ENCODE measurements around the gene UGT1A9. TPM values are rescaled to one million over a fixed set of nuclear protein-coding genes. Genes with fewer than 3 reads are reported as not detected.
"Not testable (repeated sequence)": the region's sequence is repeated elsewhere in the genome, so short reads cannot be mapped to it uniquely, and the experiment has no call there.

Gene UGT1A9
- total RNA-seq, 1 experiment from 2014 or later, result not detected

DNA sequence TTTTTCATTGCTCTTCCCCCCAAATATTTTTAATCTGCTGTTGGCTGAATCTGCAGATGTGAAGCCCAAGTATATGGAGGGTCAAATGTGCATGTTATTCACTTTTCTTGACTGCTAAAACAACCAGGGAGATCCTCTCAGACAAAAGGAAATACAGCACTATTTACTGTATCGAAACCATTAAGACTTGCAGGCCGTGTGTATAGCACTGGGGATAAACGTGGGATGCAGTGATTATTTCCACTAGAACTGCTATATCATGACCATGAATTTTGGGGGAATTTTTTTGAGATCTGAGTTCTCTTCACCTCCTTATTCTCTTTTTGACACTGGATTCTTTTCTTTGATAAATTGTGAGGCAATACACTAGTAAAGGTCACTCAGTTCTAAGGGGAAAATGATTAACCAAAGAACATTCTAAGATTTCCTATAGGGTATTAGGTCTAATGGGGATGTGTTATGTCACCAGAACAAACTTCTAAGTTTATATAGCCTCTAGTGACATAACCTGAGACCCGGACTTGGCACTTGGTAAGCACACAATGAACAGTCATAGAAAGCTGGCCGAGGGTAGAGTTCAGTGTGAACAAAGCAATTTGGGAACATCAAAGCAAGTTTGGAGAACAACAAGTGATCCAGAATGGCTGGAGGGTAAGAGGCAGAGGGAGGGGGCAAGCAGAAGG, 73.5 kb downstream of the UGT1A9 start:
- H4K5ac ChIP-seq (ENCODE audit: insufficient read length, low read depth, low read length), result no peak overlapping the region
- H3K23ac ChIP-seq (ENCODE audit: insufficient read length, low read depth, low read length), result no peak overlapping the region
- H3K27ac Mint-ChIP-seq, result no peak overlapping the region
- no peak for DNase-seq
- H3K14ac ChIP-seq (ENCODE audit: insufficient read depth, low read length), result no peak overlapping the region
- no peaks in the 10 kb centered on the region for H3K79me2 ChIP-seq (ENCODE audit: insufficient read depth, low read length)
- H3K4ac ChIP-seq (ENCODE audit: low read depth, low read length), result no peak overlapping the region
- no peak overlapping the region for H2AFZ ChIP-seq (ENCODE audit: low read length)
- no peak overlapping the region for H3K9ac ChIP-seq (ENCODE audit: extremely low read depth, insufficient read length, low read length)
- H3K27ac ChIP-seq (ENCODE audit: insufficient read length, low read depth, low read length), result no peak overlapping the region
- H4K20me1 ChIP-seq (ENCODE audit: control insufficient read depth, insufficient read depth, insufficient read length), result no peaks in the 10 kb centered on the region
- H3K9me3 ChIP-seq (ENCODE audit: control insufficient read depth, low read depth, low read length), result no peaks in the 10 kb centered on the region
- H2BK5ac ChIP-seq (ENCODE audit: insufficient read length, low read length), result no peak overlapping the region
- H2BK20ac ChIP-seq (ENCODE audit: low read depth, low read length, poor library complexity, severe bottlenecking), result no peak overlapping the region
- H3K56ac ChIP-seq (ENCODE audit: insufficient read length, low read depth, low read length), result no peak overlapping the region
- peaks cover 9% of the 10 kb centered on the region for H3K27me3 Mint-ChIP-seq (ENCODE audit: low read depth)
- no peak overlapping the region for H3K4me2 ChIP-seq (ENCODE audit: insufficient read depth, insufficient read length, low read length)
- H3K36me3 Mint-ChIP-seq (ENCODE audit: insufficient read depth in 1 of 3, low read depth in 3 of 3), result peaks cover 6 to 7% (median 6%) of the 10 kb centered on the region in 3 experiments; a peak in 5 of 7 replicates
- H2BK120ac ChIP-seq (ENCODE audit: low read depth, low read length, poor library complexity, severe bottlenecking), result no peak overlapping the region
- H3K79me1 ChIP-seq (ENCODE audit: insufficient read depth, low read depth, low read length, poor library complexity, severe bottlenecking), result no peaks in the 10 kb centered on the region
- H4K8ac ChIP-seq (replicated peaks; ENCODE audit: insufficient read length, low read depth, low read length), result no peak overlapping the region
- H2BK12ac ChIP-seq (ENCODE audit: insufficient read length, low read depth, low read length), result no peak overlapping the region
- TF ChIP-seq, protein P1, sequence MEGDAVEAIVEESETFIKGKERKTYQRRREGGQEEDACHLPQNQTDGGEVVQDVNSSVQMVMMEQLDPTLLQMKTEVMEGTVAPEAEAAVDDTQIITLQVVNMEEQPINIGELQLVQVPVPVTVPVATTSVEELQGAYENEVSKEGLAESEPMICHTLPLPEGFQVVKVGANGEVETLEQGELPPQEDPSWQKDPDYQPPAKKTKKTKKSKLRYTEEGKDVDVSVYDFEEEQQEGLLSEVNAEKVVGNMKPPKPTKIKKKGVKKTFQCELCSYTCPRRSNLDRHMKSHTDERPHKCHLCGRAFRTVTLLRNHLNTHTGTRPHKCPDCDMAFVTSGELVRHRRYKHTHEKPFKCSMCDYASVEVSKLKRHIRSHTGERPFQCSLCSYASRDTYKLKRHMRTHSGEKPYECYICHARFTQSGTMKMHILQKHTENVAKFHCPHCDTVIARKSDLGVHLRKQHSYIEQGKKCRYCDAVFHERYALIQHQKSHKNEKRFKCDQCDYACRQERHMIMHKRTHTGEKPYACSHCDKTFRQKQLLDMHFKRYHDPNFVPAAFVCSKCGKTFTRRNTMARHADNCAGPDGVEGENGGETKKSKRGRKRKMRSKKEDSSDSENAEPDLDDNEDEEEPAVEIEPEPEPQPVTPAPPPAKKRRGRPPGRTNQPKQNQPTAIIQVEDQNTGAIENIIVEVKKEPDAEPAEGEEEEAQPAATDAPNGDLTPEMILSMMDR (conservative IDR thresholded peaks at IDR 0.05), result no peak
- no peak overlapping the region for H3K4me3 Mint-ChIP-seq
- no peak overlapping the region for H3T11ph ChIP-seq (ENCODE audit: low read length)
- no peaks in the 10 kb centered on the region for H3K4me1 ChIP-seq (ENCODE audit: insufficient read depth, low read length)
- no peak overlapping the region for H2AK5ac ChIP-seq (ENCODE audit: insufficient read length, low read length)
- H4K91ac ChIP-seq (ENCODE audit: insufficient read length, low read depth, low read length), result no peak overlapping the region
- no peak overlapping the region for H3K18ac ChIP-seq (ENCODE audit: insufficient read length, low read depth, low read length)
- no peaks in the 10 kb centered on the region for H3K4me1 Mint-ChIP-seq
- no peak overlapping the region for H2BK15ac ChIP-seq (ENCODE audit: low read depth, low read length)
- no peaks in the 10 kb centered on the region for H3K27me3 ChIP-seq (ENCODE audit: insufficient read depth, low read length)
- no peaks in the 10 kb centered on the region for H3K23me2 ChIP-seq (ENCODE audit: insufficient read length, low read depth, low read length, poor library complexity, severe bottlenecking)
- peaks cover 22 to 27% of the 10 kb centered on the region in 2 experiments for H3K9me3 Mint-ChIP-seq
- WGBS (ENCODE audit: extremely low coverage, insufficient read length, low lambda C conversion rate), result no CpG with 5 or more reads among the region's 5 CpGs

DNA sequence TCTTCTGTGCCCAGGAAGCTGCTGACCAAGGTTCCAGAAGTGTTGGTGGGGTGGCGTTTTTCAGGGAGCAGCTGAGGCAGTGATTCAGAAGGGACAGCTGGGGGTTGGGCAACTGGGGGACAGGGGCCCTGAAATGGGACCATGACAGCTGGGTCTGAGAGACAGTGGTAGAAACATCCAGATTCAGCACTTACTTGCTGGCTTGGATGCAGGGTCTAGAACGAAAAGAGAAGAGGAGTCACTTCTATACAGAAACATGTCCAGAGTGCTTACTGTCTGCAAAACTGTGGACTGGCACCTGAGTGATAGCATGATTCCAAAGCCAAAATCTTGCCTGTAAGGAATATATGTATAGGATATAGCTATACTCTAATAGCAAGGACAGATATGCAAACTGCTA, 74.1 kb downstream of the UGT1A9 start:
- not testable (repeated sequence) for H2BK5ac ChIP-seq (ENCODE audit: insufficient read length, low read length); H2BK20ac ChIP-seq (ENCODE audit: low read depth, low read length, poor library complexity, severe bottlenecking); H2BK15ac ChIP-seq (ENCODE audit: low read depth, low read length); H2AK5ac ChIP-seq (ENCODE audit: insufficient read length, low read length); H3K9ac ChIP-seq (ENCODE audit: extremely low read depth, insufficient read length, low read length); H2BK12ac ChIP-seq (ENCODE audit: insufficient read length, low read depth, low read length); DNase-seq; H3K18ac ChIP-seq (ENCODE audit: insufficient read length, low read depth, low read length); H3K4me1 ChIP-seq (ENCODE audit: insufficient read depth, low read length); H3T11ph ChIP-seq (ENCODE audit: low read length); H3K27me3 Mint-ChIP-seq (ENCODE audit: low read depth); H3K23me2 ChIP-seq (ENCODE audit: insufficient read length, low read depth, low read length, poor library complexity, severe bottlenecking); H3K4ac ChIP-seq (ENCODE audit: low read depth, low read length); H3K23ac ChIP-seq (ENCODE audit: insufficient read length, low read depth, low read length); H2AFZ ChIP-seq (ENCODE audit: low read length); H4K5ac ChIP-seq (ENCODE audit: insufficient read length, low read depth, low read length); H3K56ac ChIP-seq (ENCODE audit: insufficient read length, low read depth, low read length); H2BK120ac ChIP-seq (ENCODE audit: low read depth, low read length, poor library complexity, severe bottlenecking); H3K36me3 Mint-ChIP-seq (ENCODE audit: insufficient read depth in 1 of 3, low read depth in 3 of 3); H3K27me3 ChIP-seq (ENCODE audit: insufficient read depth, low read length); H3K27ac ChIP-seq (ENCODE audit: insufficient read length, low read depth, low read length); H3K4me1 Mint-ChIP-seq; H4K91ac ChIP-seq (ENCODE audit: insufficient read length, low read depth, low read length); H3K4me2 ChIP-seq (ENCODE audit: insufficient read depth, insufficient read length, low read length); H3K27ac Mint-ChIP-seq; H3K79me2 ChIP-seq (ENCODE audit: insufficient read depth, low read length); H4K20me1 ChIP-seq (ENCODE audit: control insufficient read depth, insufficient read depth, insufficient read length); H4K8ac ChIP-seq (replicated peaks; ENCODE audit: insufficient read length, low read depth, low read length); H3K79me1 ChIP-seq (ENCODE audit: insufficient read depth, low read depth, low read length, poor library complexity, severe bottlenecking); H3K14ac ChIP-seq (ENCODE audit: insufficient read depth, low read length); H3K4me3 Mint-ChIP-seq; H3K9me3 ChIP-seq (ENCODE audit: control insufficient read depth, low read depth, low read length)
- WGBS (ENCODE audit: extremely low coverage, insufficient read length, low lambda C conversion rate), result no CpG with 5 or more reads among the region's 2 CpGs
- H3K9me3 Mint-ChIP-seq, result peaks cover 28 to 33% of the 10 kb centered on the region in 2 experiments

All from H9 (cell line).